ENCODE results near the gene COG5. TPM values are rescaled to one million over a fixed set of nuclear protein-coding genes. Genes with fewer than 3 reads are reported as not detected.
"Not testable (repeated sequence)": the region's sequence is repeated elsewhere in the genome, so short reads cannot be mapped to it uniquely, and the experiment has no call there.

Gene COG5
- total and polyA plus RNA-seq, 3 donors from 2014 or later = 27.1 to 76.1 (median 70.6) TPM

DNA sequence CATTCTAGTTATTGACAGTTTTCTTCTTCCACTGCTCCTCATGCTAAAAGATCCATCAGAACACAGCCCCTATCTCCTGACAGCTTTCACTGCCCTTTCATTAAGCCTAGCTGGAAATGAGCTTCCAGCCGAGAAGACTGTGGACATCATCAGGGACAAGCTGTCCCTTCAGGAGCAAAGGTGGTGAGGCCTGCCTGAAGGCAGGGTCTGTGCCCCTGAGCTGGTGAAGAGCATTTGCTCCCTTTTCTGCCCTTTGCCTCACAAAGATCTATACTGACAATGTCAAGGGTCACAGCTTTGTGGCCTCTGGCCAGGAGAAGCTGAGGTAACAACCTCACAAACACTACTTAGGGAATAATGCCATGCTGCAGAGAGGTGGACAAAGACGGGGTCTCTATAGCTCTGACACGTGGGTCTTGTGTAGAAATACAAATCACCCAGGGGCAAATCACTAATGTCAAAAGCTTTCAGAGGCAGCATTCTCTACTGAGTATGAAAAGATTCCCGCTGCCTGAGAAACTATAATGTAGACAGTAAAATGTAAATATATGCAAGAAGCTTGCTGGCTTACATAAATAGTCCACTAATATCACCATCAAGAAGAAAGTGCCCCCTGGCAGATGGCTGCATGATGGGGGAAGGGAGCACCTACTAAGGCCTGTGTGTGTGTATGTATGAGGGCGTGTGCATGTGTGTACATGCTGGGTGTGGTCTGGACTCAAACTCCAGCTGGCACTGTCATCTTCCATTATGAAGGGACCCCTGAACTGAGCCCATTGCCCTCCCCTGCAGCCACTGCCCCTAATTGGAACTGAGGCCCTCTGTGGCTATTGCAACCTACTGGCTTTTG lies 339.1 kb downstream of the COG5 start:
- TF ChIP-seq, protein P1, sequence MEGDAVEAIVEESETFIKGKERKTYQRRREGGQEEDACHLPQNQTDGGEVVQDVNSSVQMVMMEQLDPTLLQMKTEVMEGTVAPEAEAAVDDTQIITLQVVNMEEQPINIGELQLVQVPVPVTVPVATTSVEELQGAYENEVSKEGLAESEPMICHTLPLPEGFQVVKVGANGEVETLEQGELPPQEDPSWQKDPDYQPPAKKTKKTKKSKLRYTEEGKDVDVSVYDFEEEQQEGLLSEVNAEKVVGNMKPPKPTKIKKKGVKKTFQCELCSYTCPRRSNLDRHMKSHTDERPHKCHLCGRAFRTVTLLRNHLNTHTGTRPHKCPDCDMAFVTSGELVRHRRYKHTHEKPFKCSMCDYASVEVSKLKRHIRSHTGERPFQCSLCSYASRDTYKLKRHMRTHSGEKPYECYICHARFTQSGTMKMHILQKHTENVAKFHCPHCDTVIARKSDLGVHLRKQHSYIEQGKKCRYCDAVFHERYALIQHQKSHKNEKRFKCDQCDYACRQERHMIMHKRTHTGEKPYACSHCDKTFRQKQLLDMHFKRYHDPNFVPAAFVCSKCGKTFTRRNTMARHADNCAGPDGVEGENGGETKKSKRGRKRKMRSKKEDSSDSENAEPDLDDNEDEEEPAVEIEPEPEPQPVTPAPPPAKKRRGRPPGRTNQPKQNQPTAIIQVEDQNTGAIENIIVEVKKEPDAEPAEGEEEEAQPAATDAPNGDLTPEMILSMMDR (IDR thresholded peaks at IDR 0.05) = no peak
- no peak for TF ChIP-seq POLR2A (IDR thresholded peaks at IDR 0.05)
- 86 to 90% methylated on average over 5 of the region's 5 CpGs for WGBS, 2 donors
- DNase-seq = no peak
- H3K36me3 ChIP-seq (ENCODE audit: low read depth, missing control alignments) = no peaks in the 10 kb centered on the region
- no peaks in the 10 kb centered on the region for H3K4me1 ChIP-seq
- H3K9me3 ChIP-seq = no peaks in the 10 kb centered on the region
- intact Hi-C loops (cut with DNase I; ENCODE audit: low total_unique reads) = no loop called here
- no peak overlapping the region for H3K27ac ChIP-seq
- H3K4me3 ChIP-seq = no peak overlapping the region
- H3K27me3 ChIP-seq = no peaks in the 10 kb centered on the region

DNA sequence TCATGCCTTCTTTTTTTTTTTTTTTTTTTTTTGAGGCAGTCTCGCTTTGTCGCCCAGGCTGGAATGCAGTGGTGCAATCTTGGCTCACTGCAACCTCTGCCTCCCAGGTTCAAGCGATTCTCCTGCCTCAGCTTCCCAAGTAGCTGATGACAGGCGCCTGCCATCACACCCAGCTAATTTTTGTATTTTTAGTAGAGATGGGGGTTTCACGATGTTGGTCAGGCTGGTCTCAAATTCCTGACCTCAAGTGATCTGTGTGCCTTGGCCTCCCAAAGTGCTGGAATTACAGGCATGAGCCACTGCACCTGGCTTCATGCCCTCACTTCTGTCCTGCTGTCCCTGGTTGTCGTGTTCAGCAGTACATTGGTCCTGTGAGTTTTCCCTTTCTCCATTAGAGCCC lies 342.9 kb downstream of the COG5 start:
- DNase-seq; H3K27ac ChIP-seq; H3K4me1 ChIP-seq; H3K36me3 ChIP-seq (ENCODE audit: low read depth, missing control alignments); H3K27me3 ChIP-seq; H3K9me3 ChIP-seq; intact Hi-C loops (cut with DNase I; ENCODE audit: low total_unique reads); H3K4me3 ChIP-seq: not testable (repeated sequence)
- WGBS, 2 donors = 90 to 96% methylated on average over 6 of the region's 6 CpGs

DNA sequence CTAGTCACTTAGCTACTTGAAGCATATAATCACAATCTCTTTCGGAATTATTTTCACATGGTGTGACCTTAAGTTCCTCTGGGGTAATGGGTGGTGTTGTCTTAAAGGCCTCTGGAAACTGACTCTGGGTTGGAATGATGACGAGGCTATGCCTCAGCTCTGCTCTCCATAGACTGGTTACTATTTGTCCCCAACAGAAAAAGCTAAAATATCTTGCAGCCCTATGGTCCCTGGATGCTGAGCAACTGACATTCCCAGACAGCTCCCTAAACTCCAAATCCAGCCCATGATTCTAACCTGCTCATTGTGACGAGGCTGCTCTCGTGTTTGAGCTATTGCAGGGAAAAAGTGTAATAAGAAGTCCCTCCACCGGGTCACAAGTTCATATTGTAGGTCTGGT lies 343.4 kb downstream of the COG5 start:
- no peaks in the 10 kb centered on the region for H3K27me3 ChIP-seq

DNA sequence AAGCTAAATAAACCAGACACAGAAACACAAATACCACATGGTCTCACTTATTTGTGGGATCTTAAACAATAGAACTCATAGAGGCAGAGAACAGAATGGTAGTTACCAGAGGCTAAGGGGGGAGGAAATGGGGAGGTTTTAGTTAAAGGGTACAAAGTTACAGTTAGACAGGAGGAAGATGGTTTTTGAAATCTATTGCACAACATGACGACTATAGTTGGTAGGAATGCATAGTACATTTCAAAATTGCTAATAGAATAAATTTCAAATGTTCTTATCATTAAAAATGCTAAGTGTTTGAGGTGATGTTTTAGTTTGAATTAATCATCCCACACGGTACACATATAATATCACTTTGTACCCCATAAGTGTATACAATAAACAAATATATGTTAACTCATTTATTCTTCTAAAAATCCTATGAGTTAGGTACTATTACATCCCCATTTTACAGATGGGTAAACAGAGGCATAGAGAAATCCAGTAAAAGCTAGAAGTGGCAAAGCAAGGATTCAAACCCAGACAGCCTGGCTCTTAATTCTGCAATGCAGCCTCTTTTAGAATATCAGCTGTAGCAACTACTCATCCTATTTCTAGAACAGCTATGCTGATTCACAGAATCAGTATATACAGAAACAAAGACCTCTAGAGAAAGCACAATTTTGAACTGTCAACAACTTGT lies 344.0 kb downstream of the COG5 start:
- TF ChIP-seq POLR2A (IDR thresholded peaks at IDR 0.05) = no peak
- TF ChIP-seq, protein P1 (IDR thresholded peaks at IDR 0.05) = no peak
- Histone ChIP-seq H3K4me1 (no peaks in the 10 kb centered on the region), H3K9me3 (no peaks in the 10 kb centered on the region), H3K27ac (no peak overlapping the region), H3K36me3 (ENCODE audit: low read depth, missing control alignments) (no peaks in the 10 kb centered on the region), H3K27me3 (no peaks in the 10 kb centered on the region), H3K4me3 (no peak overlapping the region)
- DNase-seq = no peak
- 88 to 89% methylated on average over 2 of the region's 2 CpGs for WGBS, 2 donors
- intact Hi-C loops (cut with DNase I; ENCODE audit: low total_unique reads) = no loop called here

More for the DNA sequence above, 343.4 kb downstream of the COG5 start:
- Histone ChIP-seq H3K9me3 (no peaks in the 10 kb centered on the region), H3K4me3 (no peak overlapping the region), H3K4me1 (no peaks in the 10 kb centered on the region), H3K36me3 (ENCODE audit: low read depth, missing control alignments) (no peaks in the 10 kb centered on the region), H3K27ac (no peak overlapping the region)
- 79 to 91% methylated on average over 5 of the region's 5 CpGs for WGBS, 2 donors
- TF ChIP-seq, protein P1 (IDR thresholded peaks at IDR 0.05) = no peak
- TF ChIP-seq POLR2A (IDR thresholded peaks at IDR 0.05) = no peak
- no peak for DNase-seq
- intact Hi-C loops (cut with DNase I; ENCODE audit: low total_unique reads) = no loop called here

DNA sequence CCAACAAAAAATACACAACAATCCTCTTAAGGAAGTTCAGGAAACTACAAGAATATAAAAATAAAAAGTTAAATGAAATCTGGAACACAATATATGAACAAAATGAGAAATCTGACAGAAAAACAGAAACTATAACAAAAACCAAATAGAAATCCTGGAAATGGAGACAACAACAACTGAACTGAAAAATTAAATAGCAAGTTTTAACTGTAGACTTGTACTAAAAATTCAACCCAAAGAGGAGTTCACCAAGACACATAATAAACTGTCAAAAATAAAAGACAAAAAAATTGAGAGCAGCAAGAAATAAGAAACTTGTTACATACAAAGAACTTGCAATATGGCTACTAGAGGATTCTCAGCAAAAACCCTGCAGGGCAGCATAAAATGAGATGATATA lies 349.8 kb downstream of the COG5 start:
- DNase-seq = no peak
- TF ChIP-seq, protein P1 (IDR thresholded peaks at IDR 0.05) = no peak
- TF ChIP-seq POLR2A (IDR thresholded peaks at IDR 0.05) = no peak
- Histone ChIP-seq H3K27ac (no peak overlapping the region), H3K4me1 (no peaks in the 10 kb centered on the region), H3K9me3 (no peaks in the 10 kb centered on the region), H3K27me3 (no peaks in the 10 kb centered on the region), H3K4me3 (no peak overlapping the region), H3K36me3 (ENCODE audit: low read depth, missing control alignments) (no peaks in the 10 kb centered on the region)
- intact Hi-C loops (cut with DNase I; ENCODE audit: low total_unique reads) = no loop called here
